PC-9 (cell line): Measurements from ENCODE around the gene STING1. TPM values are rescaled to one million over a fixed set of nuclear protein-coding genes. Genes with fewer than 3 reads are reported as not detected.
A peak's percentile ranks its signal among the peaks of the same experiment; 100 is the strongest.

Experiments
- BruUV-seq: library from RNA; stranded (reverse); fragments of 400-500 nt; replicated peaks from 2 replicates; lab custom pipeline; 2021; lab: Mats Ljungman, UMichigan
- CTCF ChIA-PET: fragments of 300-600 bp; sonication (Branson Sonifier 250); formaldehyde crosslinking; loops from one replicate; lab custom pipeline; 2022; ENCODE audit warnings: antibody characterized with exemption; lab: Charles Lee
- POLR2A ChIA-PET: fragments of 300-600 bp; sonication (Branson Sonifier 250); formaldehyde crosslinking; loops from one replicate; lab custom pipeline; 2022; ENCODE audit warnings: antibody characterized with exemption; ENCODE audit not compliant: unreplicated experiment; lab: Charles Lee
- DNase-seq, 2 experiments: peaks; one replicate each; pipeline versions ENCODE4 v3.0.0 to v3.0.0-alpha.2; 2015 to 2022; ENCODE audit warnings: mixed read lengths in 1 of 2
- H2AFZ ChIP-seq: fragments of 200-600 bp; sonication (generic); 2 replicates; pipeline ENCODE4 v1.8.1; 2017; ENCODE audit warnings: antibody characterized with exemption
- H3F3A ChIP-seq: fragments of 200-600 bp; sonication (generic); 2 replicates; pipeline ENCODE4 v1.8.1; 2017; ENCODE audit warnings: antibody characterized with exemption, mild to moderate bottlenecking, low read depth; ENCODE audit not compliant: insufficient read depth
- H3K27ac ChIP-seq: fragments of 200-600 bp; sonication (generic); 2 replicates; pipeline ENCODE4 v1.6.1; 2016; ENCODE audit warnings: mixed run types
- H3K27me3 ChIP-seq: fragments of 200-600 bp; sonication (generic); 2 replicates; pipeline ENCODE4 v1.6.1; 2016; ENCODE audit warnings: low read depth, mixed run types; ENCODE audit not compliant: insufficient read depth
- H3K36me3 ChIP-seq: fragments of 200-600 bp; sonication (generic); 2 replicates; pipeline ENCODE4 v1.6.1; 2016; ENCODE audit warnings: low read depth, mixed run types
- H3K4me1 ChIP-seq: fragments of 200-600 bp; sonication (generic); replicated peaks from 2 replicates; pipeline ENCODE4 v1.6.1; 2016; ENCODE audit warnings: mixed run types; ENCODE audit not compliant: insufficient read depth
- H3K4me2 ChIP-seq: fragments of 200-600 bp; sonication (generic); 2 replicates; pipeline ENCODE4 v1.6.1; 2017; ENCODE audit warnings: mixed run types
- H3K4me3 ChIP-seq: fragments of 200-600 bp; sonication (generic); 2 replicates; pipeline ENCODE4 v1.6.1; 2016; ENCODE audit warnings: mixed run types
- H3K79me2 ChIP-seq: fragments of 200-600 bp; sonication (generic); 2 replicates; pipeline ENCODE4 v1.6.1; 2017; ENCODE audit warnings: low read depth, mixed run types
- H3K9me2 ChIP-seq: fragments of 200-600 bp; sonication (generic); 2 replicates; pipeline ENCODE4 v1.8.1; 2017; ENCODE audit warnings: mild to moderate bottlenecking; ENCODE audit not compliant: insufficient read depth
- H3K9me3 ChIP-seq: fragments of 200-600 bp; sonication (generic); 2 replicates; pipeline ENCODE4 v1.8.1; 2016; ENCODE audit warnings: low read depth; ENCODE audit not compliant: insufficient read depth
- H4K20me1 ChIP-seq: fragments of 200-600 bp; sonication (generic); 2 replicates; pipeline ENCODE4 v1.8.1; 2017; ENCODE audit not compliant: insufficient read depth
- CTCF ChIP-seq: fragments of 200-600 bp; sonication (generic); conservative IDR thresholded peaks from 2 replicates; pipeline ENCODE4 v1.6.1; 2017; ENCODE audit warnings: mixed run types, antibody characterized with exemption, mild to moderate bottlenecking, moderate library complexity
- EZH2 ChIP-seq: fragments of 200-600 bp; sonication (generic); IDR thresholded peaks from 2 replicates; pipeline ENCODE4 v1.8.0; 2017; ENCODE audit warnings: antibody characterized with exemption, low read depth
- intact Hi-C: fragments of 100-400 bp; cut with micrococcal nuclease; formaldehyde crosslinking; loops from one replicate; pipeline ENCODE4 v1.10.0; 2022; ENCODE audit not compliant: unreplicated experiment
- total RNA-seq: library from RNA; stranded (reverse); gene quantifications from 2 replicates; pipeline ENCODE4 v1.2.3, GENCODE V29; 2021

STING1 gene
- total RNA-seq, 1 experiment from 2014 or later = 27.6 TPM

GRCh38 chr5:139501381-139501780 is 18.8 kb upstream of the STING1 start:
- Histone ChIP-seq H3K27me3 (no peaks in the 10 kb centered on the region), H3K79me2 (no peaks in the 10 kb centered on the region), H4K20me1 (no peaks in the 10 kb centered on the region), H3K27ac (no peak overlapping the region), H3K9me2 (no peaks in the 10 kb centered on the region), H3K4me1 (peaks cover 12% of the 10 kb centered on the region), H2AFZ (no peak overlapping the region), H3F3A (peaks cover 9% of the 10 kb centered on the region), H3K4me3 (no peak overlapping the region), H3K4me2 (no peak overlapping the region), H3K36me3 (no peaks in the 10 kb centered on the region), H3K9me3 (no peaks in the 10 kb centered on the region; the same call in 1 of the 2 replicates)
- POLR2A ChIA-PET = no interaction called here
- intact Hi-C loops = no loop called here
- CTCF ChIA-PET = no interaction called here
- no TSS peak for BruUV-seq
- no peak for TF ChIP-seq EZH2
- DNase-seq = no peak

GRCh38 chr5:139495638-139496435 is 13.3 kb upstream of the STING1 start:
- no peaks in the 10 kb centered on the region for H3K79me2 ChIP-seq
- no peaks in the 10 kb centered on the region for H3K9me2 ChIP-seq
- H3K4me2 ChIP-seq = peak overlapping the region; percentile 36
- peak; percentile 31 to 89 for DNase-seq
- ChIA-PET CTCF (interaction anchor here (0.6 to 1.3 kb wide), 4 partner anchors 17 to 71 kb away, joined by 4 to 13 read pairs (median 6); no protein-coding TSS in a partner anchor), POLR2A (interaction anchor here (0.7 to 1.6 kb wide), 2 partner anchors 13 to 1046 kb away, joined by 3 read pairs; partner anchors contain the start of gene STING1)
- intact Hi-C loops = no loop called here
- H3F3A ChIP-seq = peaks cover 30% of the 10 kb centered on the region
- peak overlapping the region; percentile 64 for H3K27ac ChIP-seq
- H3K9me3 ChIP-seq = no peaks in the 10 kb centered on the region
- no peaks in the 10 kb centered on the region for H3K27me3 ChIP-seq
- no peak overlapping the region for H2AFZ ChIP-seq
- H4K20me1 ChIP-seq = no peaks in the 10 kb centered on the region
- peaks cover 37% of the 10 kb centered on the region for H3K4me1 ChIP-seq
- no peaks in the 10 kb centered on the region for H3K36me3 ChIP-seq
- TF ChIP-seq EZH2 (no peak), CTCF (no peak)
- no TSS peak for BruUV-seq
- H3K4me3 ChIP-seq = no peak overlapping the region

DNA sequence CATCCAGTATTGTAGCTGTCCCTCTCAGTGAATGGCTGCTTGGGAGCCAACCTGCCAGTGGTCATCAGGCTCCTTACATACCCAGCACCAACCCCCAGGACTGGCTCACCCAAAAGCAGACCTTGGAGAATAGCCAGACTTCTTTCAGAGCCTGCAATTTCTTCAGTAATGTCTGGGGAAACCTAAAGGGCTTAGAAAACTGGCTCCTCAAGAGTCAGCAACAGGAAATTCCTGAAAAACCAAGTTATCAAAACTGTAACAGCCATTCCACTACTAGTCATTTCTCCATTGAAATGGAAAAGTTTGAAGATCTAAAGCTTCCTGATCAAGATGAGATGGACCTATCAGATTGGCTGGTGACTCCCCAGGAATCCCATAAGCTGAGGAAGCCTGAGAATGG is 12.3 kb upstream of the STING1 start:
- no peaks in the 10 kb centered on the region for H3K27me3 ChIP-seq
- no TSS peak for BruUV-seq
- POLR2A ChIA-PET = interaction anchor here (1.6 kb wide), 1 partner anchor 12 kb away, joined by 3 read pairs; the partner anchor contains the start of gene STING1

More for the DNA sequence above, 12.3 kb upstream of the STING1 start:
- Histone ChIP-seq H4K20me1 (no peaks in the 10 kb centered on the region), H2AFZ (no peak overlapping the region), H3K9me2 (no peaks in the 10 kb centered on the region), H3K4me1 (peaks cover 37% of the 10 kb centered on the region), H3K79me2 (no peaks in the 10 kb centered on the region), H3K36me3 (no peaks in the 10 kb centered on the region), H3K27ac (peak overlapping the region; percentile 64), H3K4me2 (peak overlapping the region; percentile 36), H3K4me3 (no peak overlapping the region), H3K9me3 (no peaks in the 10 kb centered on the region), H3F3A (peaks cover 30% of the 10 kb centered on the region)
- intact Hi-C loops = no loop called here
- CTCF ChIA-PET = interaction anchor here (1.0 kb wide), 1 partner anchor 51 kb away, joined by 4 read pairs; no protein-coding TSS in a partner anchor
- TF ChIP-seq CTCF (no peak), EZH2 (no peak)
- DNase-seq = peak; percentile 47 to 89
